ENCODE data around the gene NOTO. TPM values are rescaled to one million over a fixed set of nuclear protein-coding genes. Genes with fewer than 3 reads are reported as not detected.

NOTO gene
- total RNA-seq, 2 donors from 2014 or later = not detected

GRCh38 chr2:73228631-73229030 is 26.3 kb downstream of the NOTO start:
- 84 to 91% methylated on average over 12 to 14 of the region's 14 CpGs for WGBS, 2 donors
- no peaks in the 10 kb centered on the region for H3K9me3 ChIP-seq

GRCh38 chr2:73232403-73233153 is 30.2 kb downstream of the NOTO start:
- H3K9me3 ChIP-seq = no peaks in the 10 kb centered on the region
- H3K27me3 ChIP-seq = no peaks in the 10 kb centered on the region
- TF ChIP-seq POLR2A (IDR thresholded peaks at IDR 0.05) (no peak), CTCF (IDR thresholded peaks at IDR 0.05) (no peak)
- H3K36me3 ChIP-seq (replicated peaks in 1 of 2; ENCODE audit: insufficient read depth in 1 of 2, low read depth in 2 of 2) = peaks cover 0 to 2% of the 10 kb centered on the region in 2 donors
- WGBS, 2 donors = 1 to 4% methylated on average over 11 to 37 of the region's 37 CpGs
- peaks cover 32% of the 10 kb centered on the region for H3K4me1 ChIP-seq
- ATAC-seq (no peak), DNase-seq (peak; percentile 23 to 41 (median 30))
- H3K27ac ChIP-seq = peak overlapping the region; percentile 18 to 93 (median 54)
- H3K4me3 ChIP-seq = peak overlapping the region; percentile 78 to 87
- intact Hi-C loops (cut with DNase I) = no loop called here

More at GRCh38 chr2:73228631-73229030, 26.3 kb downstream of the NOTO start:
- Histone ChIP-seq H3K4me1 (peaks cover 5% of the 10 kb centered on the region), H3K36me3 (replicated peaks in 1 of 2; ENCODE audit: insufficient read depth in 1 of 2, low read depth in 2 of 2) (peaks cover 0 to 4% of the 10 kb centered on the region in 2 donors), H3K27me3 (no peaks in the 10 kb centered on the region), H3K4me3 (no peak overlapping the region), H3K27ac (no peak overlapping the region)
- ATAC-seq (no peak), DNase-seq (no peak)
- TF ChIP-seq CTCF (IDR thresholded peaks at IDR 0.05) (no peak), POLR2A (IDR thresholded peaks at IDR 0.05) (no peak)
- intact Hi-C loops (cut with DNase I) = no loop called here

GRCh38 chr2:73233154-73233931 is 31.0 kb downstream of the NOTO start, which contains the start of gene PRADC1:
Gene PRADC1 (minus strand): TSS chr2:73233239. CDS start chr2:73233160, 79 bp downstream.
- intact Hi-C loops (cut with DNase I) = no loop called here
- no peaks in the 10 kb centered on the region for H3K27me3 ChIP-seq
- 0 to 1% methylated on average over 26 to 67 of the region's 67 CpGs for WGBS, 2 donors
- peak within 1 kb of the TSS; percentile 77 to 93 (median 84) for H3K27ac ChIP-seq
- ATAC-seq (peak; percentile 96), DNase-seq (peak; percentile 99 to 100 (median 99))
- H3K36me3 ChIP-seq (replicated peaks in 1 of 2; ENCODE audit: insufficient read depth in 1 of 2, low read depth in 2 of 2) = peaks cover 0 to 2% of the 10 kb centered on the region in 2 donors
- peaks cover 32% of the 10 kb centered on the region for H3K4me1 ChIP-seq
- H3K4me3 ChIP-seq = peak within 1 kb of the TSS; percentile 78 to 87
- H3K9me3 ChIP-seq = no peaks in the 10 kb centered on the region
- TF ChIP-seq CTCF (IDR thresholded peaks at IDR 0.05) (peak in 1 of 7 experiments; percentile 4), POLR2A (IDR thresholded peaks at IDR 0.05) (peak in 2 of 3 donors; percentile 52 to 63)

DNA sequence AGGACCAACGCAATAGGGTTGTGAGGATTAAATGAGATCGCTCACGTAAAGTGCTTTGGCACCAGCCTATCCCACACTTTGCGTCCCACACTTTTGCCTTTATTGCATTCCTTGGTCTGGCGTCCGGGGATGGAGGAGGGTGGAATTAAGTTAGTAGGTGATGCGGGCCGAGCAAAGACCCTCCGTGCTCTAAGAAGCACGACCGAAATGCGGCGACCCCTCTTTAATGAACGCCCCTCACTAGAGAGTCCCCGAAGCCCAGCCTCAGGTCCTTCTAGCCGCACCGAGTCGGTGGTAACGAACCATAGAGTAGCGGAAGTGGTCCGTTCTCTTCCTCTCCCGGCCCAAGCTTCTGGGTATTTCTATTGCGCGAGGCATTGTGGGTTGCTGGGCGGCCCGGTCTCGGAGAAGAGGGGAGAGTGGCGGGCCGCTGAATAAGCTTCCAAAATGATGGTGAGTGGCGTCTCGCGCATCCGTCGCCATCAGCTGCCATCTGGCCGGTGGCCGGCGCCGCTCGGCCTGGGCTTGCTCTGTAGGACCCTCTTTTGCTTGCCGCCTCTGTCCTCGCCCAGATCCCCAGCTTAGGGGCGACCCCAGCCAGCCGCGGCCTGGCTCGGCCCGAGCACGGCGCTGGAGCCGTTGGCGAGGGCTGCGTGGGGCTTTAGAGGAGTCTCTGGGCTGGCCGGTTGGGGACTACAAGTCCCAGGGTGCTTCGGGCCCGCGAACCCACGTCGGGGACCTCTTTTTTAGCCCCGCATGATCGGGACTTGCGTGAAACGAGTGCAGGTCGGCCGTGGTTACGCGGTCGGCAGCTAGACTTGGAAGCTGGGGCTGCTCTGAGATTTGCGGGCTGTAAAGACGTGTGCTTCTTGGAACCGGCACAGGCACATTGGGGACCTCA is 31.8 kb downstream of the NOTO start, which contains the start of gene CCT7:
TSS of gene CCT7 (plus strand) at position 377 of the 901 bp plus-strand sequence. CDS start at position 448, 71 bp downstream.
- no peaks in the 10 kb centered on the region for H3K36me3 ChIP-seq (replicated peaks in 1 of 2; ENCODE audit: insufficient read depth in 1 of 2, low read depth in 2 of 2)
- ATAC-seq = peak; percentile 78
- intact Hi-C loops (cut with DNase I) = no loop called here
- peak; percentile 86 to 93 (median 89) for DNase-seq
- no peaks in the 10 kb centered on the region for H3K27me3 ChIP-seq
- peak within 1 kb of the TSS; percentile 78 to 81 for H3K4me3 ChIP-seq
- H3K9me3 ChIP-seq = no peaks in the 10 kb centered on the region
- TF ChIP-seq CTCF (IDR thresholded peaks at IDR 0.05) (peak in 1 of 7 experiments; percentile 3), POLR2A (IDR thresholded peaks at IDR 0.05) (peak; percentile 52 to 87 (median 84))
- H3K27ac ChIP-seq = peak within 1 kb of the TSS; percentile 77 to 93 (median 84)
- H3K4me1 ChIP-seq = peaks cover 33% of the 10 kb centered on the region
- 0% methylated on average over 27 to 69 of the region's 69 CpGs for WGBS, 2 donors
